Muscle layer of colon (tissue), 2 donors: ENCODE results near the gene ZNF865.
A peak's percentile ranks its signal among the peaks of the same experiment; 100 is the strongest.

ENCODE experiments used
- H3K27ac ChIP-seq: one replicate; pipeline ENCODE4 v1.7.0; 2013; ENCODE audit warnings: low read depth, mild to moderate bottlenecking, low read length, moderate library complexity
- H3K27me3 ChIP-seq, 2 donors: one replicate each; pipeline ENCODE4 v1.7.0; 2013; ENCODE audit warnings: low read length in 2 of 2, mild to moderate bottlenecking in 2 of 2; ENCODE audit not compliant: insufficient read depth in 2 of 2, control insufficient read depth in 1 of 2
- H3K36me3 ChIP-seq: one replicate; pipeline ENCODE4 v1.7.0; 2013; ENCODE audit warnings: mild to moderate bottlenecking, low read length; ENCODE audit not compliant: insufficient read depth
- H3K4me1 ChIP-seq: one replicate; pipeline ENCODE4 v1.7.0; 2013; ENCODE audit warnings: mild to moderate bottlenecking, low read length; ENCODE audit not compliant: insufficient read depth
- H3K4me3 ChIP-seq, 2 donors: one replicate each; pipeline ENCODE4 v1.7.0; 2013; ENCODE audit warnings: low read length in 2 of 2, low read depth in 1 of 2, mild to moderate bottlenecking in 1 of 2, moderate library complexity in 1 of 2
- H3K9ac ChIP-seq: one replicate; pipeline ENCODE4 v1.7.0; 2013; ENCODE audit warnings: low read length
- H3K9me3 ChIP-seq: one replicate; pipeline ENCODE4 v1.7.0; 2013; ENCODE audit warnings: mild to moderate bottlenecking, low read length
- donor health status: abdominal sarcoma.
- donor health status: Adenocarcinoma of cecum.

Gene ZNF865

DNA sequence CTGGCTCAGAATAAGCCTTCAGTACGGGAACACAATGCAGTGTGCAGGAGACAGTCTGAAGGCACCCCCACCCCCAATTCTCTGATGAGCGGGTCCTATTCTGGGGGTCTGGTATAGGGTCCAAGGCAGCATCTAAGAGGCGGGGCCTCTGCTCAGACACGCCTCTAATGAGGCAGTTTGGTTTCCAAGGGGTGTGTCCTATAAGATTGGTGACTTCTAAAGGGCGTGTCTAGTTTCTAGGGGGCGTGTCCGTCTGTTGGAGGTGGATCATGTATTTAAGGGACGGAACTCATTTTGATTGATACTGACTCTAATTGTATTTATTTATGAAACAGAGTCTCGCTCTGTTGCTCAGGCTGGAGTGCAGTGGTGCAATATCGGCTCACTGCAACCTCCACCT, 14.8 kb upstream of the ZNF865 start:
- H3K36me3 ChIP-seq = peaks cover 13% of the 10 kb centered on the region
- H3K4me3 ChIP-seq = no peak overlapping the region
- peaks cover 11% of the 10 kb centered on the region for H3K4me1 ChIP-seq
- no peaks in the 10 kb centered on the region for H3K9me3 ChIP-seq
- no peak overlapping the region for H3K27ac ChIP-seq
- no peak overlapping the region for H3K9ac ChIP-seq
- no peaks in the 10 kb centered on the region for H3K27me3 ChIP-seq

DNA sequence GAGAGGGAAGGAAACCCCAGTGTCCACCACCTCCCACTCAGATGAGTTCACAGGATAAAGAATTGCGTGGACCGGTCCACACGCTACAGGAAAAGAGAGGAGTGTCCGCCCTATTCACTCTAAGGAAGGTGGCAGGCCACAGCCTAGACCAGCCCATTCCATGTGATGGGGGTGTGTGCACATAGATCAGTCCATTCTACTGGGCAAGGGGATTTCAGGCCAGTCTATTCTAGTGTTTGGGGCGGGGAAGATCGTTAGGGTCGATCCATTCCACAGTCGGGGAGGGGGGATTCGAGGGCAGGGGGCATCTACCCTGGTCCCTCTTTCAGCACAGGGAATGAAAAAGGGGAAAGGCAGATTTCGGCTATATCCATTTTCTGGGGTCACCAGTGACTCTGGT, 13.9 kb upstream of the ZNF865 start:
- H3K9me3 ChIP-seq = no peaks in the 10 kb centered on the region
- peaks cover 8% of the 10 kb centered on the region for H3K4me1 ChIP-seq
- no peak overlapping the region for H3K27ac ChIP-seq
- H3K4me3 ChIP-seq = no peak overlapping the region
- H3K36me3 ChIP-seq = peaks cover 22% of the 10 kb centered on the region
- H3K9ac ChIP-seq = no peak overlapping the region
- H3K27me3 ChIP-seq = no peaks in the 10 kb centered on the region

DNA sequence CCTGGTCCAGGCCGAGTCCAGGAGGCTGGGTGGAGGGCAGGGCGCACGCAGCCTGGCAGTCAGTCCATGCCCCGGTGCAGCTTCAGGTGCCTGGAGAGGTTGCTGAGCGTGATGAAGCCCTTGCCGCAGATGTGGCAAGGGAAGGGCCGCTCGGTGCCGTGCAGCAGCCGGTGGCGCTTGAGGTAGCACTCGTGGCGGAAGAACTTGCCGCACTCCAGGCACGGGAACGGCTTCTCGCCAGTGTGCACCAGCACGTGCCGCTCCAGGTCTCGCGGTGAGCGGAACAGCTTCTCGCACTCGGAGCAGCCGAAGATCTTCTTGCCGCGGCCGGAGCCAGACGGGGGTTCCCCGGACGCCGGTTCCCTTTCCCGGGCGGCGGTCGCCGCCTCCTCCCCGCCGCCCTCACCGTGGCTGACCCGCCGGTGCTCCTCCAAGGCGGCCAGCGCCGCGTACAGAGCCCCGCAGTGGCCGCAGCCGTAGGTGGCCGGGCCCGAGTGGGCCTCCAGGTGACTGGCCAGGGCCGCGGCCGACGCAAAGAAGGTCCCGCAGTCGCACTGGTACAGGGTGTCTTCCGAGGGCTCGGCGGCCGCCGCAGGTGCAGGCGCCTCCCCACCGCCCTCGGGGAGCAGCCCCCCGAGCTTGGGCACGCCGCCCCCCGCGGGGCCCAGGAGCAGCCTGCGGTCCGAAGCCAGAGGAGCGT, 12.9 kb upstream of the ZNF865 start:
- no peak overlapping the region for H3K4me3 ChIP-seq
- H3K9me3 ChIP-seq = no peaks in the 10 kb centered on the region
- H3K27ac ChIP-seq = no peak overlapping the region
- H3K4me1 ChIP-seq = no peaks in the 10 kb centered on the region
- peaks cover 27% of the 10 kb centered on the region for H3K36me3 ChIP-seq
- H3K9ac ChIP-seq = no peak overlapping the region
- no peaks in the 10 kb centered on the region for H3K27me3 ChIP-seq

DNA sequence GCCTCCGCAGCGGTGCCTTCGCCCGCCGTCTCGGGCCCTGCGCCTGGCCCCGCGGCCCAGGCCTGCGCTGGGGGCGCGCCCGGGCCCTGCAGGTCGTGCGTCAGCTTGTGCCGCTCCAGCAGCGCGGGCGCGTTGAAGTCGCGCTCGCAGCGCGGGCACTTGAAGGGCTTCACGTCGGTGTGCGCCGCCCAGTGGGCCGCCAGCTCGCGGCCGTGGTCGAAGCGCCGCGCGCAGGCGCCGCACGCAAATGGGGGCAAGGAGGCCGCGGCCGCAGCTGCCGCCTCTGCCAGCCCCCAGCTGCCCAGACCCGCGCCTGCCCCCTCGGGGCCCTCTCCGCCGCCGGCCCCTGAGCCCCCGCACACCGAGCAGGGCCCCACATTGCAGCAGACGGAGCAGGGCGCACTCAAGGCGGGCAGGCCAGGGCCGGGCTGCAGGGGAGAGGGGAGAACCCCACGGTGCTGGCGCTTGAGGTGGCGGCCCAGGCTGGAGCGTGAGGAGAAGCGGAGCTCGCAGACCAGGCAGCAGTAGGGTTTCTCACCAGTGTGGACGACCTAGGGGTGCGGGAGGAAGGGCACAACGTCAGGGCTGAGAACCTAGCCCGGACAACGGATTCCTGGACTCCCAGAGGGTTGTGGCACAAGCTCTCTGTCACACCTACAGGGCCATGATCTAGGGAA, 12.2 kb upstream of the ZNF865 start:
- Histone ChIP-seq H3K9me3 (no peaks in the 10 kb centered on the region), H3K4me1 (peaks cover 2% of the 10 kb centered on the region), H3K9ac (no peak overlapping the region), H3K4me3 (no peak overlapping the region), H3K36me3 (peaks cover 27% of the 10 kb centered on the region), H3K27me3 (no peaks in the 10 kb centered on the region), H3K27ac (no peak overlapping the region)

DNA sequence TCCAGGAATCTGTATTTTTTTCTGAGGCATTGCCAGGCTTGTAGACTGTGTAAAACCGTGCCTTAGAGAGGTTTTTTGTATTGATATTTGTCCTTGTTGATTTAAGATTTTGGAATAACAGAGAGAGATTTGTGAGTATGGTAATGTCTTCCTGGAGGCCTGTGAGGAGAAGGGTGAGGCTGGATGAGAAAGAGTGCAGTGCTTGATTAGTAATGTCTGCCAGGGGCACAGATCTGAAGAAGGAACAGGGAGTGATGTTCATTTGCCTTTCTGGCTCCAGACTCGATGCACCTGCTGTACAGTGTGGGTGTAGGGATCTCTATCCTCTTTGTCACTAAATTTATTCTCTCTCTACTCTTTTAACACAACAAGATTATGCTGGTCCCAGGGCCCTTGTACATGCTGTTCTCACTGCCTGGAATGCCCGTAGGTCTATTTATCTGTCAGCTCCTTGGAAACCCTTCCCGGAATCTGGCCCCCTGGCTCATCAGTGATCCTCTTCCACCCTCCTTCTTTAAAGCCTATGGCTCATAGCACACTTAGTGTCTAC, 10.4 kb upstream of the ZNF865 start:
- Histone ChIP-seq H3K9me3 (no peaks in the 10 kb centered on the region), H3K36me3 (peaks cover 27% of the 10 kb centered on the region), H3K27me3 (no peaks in the 10 kb centered on the region), H3K4me1 (peaks cover 8% of the 10 kb centered on the region), H3K9ac (no peak overlapping the region), H3K27ac (no peak overlapping the region), H3K4me3 (no peak overlapping the region)

DNA sequence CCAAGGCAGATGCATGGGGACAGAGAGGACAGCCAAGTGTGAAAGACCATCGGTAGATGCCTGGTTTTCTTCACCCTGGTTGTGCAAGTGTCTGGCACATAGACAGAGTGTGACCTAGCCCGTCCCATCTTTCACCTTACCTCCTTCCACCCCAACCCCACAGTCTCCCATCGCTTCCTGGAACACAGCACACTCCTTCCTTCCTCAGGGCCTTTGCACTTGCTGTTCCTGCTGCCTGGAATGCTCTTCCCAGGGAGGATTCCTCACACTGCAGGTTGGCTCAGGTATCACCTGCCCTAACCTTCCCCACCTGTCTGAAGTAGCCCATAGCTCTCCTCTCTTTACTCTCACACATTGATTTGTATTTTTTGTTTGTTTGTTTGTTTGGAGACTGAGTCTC, 9.1 kb upstream of the ZNF865 start:
- no peak overlapping the region for H3K4me3 ChIP-seq
- peaks cover 25% of the 10 kb centered on the region for H3K36me3 ChIP-seq
- H3K27me3 ChIP-seq = no peaks in the 10 kb centered on the region
- H3K4me1 ChIP-seq = peaks cover 15% of the 10 kb centered on the region
- H3K27ac ChIP-seq = no peak overlapping the region
- H3K9me3 ChIP-seq = no peaks in the 10 kb centered on the region
- H3K9ac ChIP-seq = no peak overlapping the region

DNA sequence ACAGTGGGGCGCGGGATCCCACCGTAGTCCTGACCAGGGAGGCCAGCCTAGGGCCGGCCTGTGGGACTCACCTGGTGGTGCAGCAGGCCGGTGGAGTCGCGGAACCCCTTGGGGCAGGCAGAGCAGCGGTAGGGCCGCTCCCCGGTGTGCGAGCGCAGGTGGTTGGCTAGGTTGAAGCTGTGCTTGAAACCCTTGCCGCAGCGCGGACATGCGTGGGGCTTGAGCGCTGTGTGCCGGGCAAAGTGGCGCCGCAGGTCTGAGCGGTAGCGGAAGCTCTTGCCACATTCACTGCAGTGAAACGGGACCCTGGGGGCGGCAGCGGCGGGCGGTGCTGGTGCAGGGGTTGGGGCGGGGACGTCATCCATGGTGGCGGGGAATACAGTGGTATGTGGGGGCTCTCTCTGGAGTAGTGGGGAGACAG, 7.9 kb upstream of the ZNF865 start:
- H3K4me1 ChIP-seq = peaks cover 18% of the 10 kb centered on the region
- no peak overlapping the region for H3K4me3 ChIP-seq
- H3K27me3 ChIP-seq = no peaks in the 10 kb centered on the region
- no peak overlapping the region for H3K27ac ChIP-seq
- H3K36me3 ChIP-seq = peaks cover 20% of the 10 kb centered on the region
- no peak overlapping the region for H3K9ac ChIP-seq
- no peaks in the 10 kb centered on the region for H3K9me3 ChIP-seq

DNA sequence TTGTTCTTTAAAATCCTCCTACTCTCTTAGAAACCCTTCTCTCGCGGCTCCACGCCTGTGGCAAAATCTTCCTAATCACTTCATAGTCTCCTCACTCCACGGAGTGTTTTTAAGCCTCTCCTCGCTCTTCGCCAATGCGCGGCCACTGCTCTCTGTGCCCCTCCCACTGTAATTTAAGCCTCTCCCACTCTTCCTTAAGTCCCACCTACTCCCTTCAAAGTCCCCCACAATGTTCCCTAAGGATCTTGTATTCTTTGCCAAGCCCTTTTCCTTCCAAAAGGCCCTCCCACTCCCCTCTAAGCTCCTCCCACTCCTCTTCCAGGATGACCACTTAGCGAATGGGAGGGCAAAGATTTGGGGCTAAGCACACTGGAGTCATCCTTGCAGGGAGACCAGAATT, 7.4 kb upstream of the ZNF865 start:
- Histone ChIP-seq H3K27ac (no peak overlapping the region), H3K36me3 (peaks cover 20% of the 10 kb centered on the region), H3K27me3 (no peaks in the 10 kb centered on the region), H3K4me3 (no peak overlapping the region), H3K9ac (no peak overlapping the region), H3K9me3 (no peaks in the 10 kb centered on the region), H3K4me1 (peaks cover 18% of the 10 kb centered on the region)

DNA sequence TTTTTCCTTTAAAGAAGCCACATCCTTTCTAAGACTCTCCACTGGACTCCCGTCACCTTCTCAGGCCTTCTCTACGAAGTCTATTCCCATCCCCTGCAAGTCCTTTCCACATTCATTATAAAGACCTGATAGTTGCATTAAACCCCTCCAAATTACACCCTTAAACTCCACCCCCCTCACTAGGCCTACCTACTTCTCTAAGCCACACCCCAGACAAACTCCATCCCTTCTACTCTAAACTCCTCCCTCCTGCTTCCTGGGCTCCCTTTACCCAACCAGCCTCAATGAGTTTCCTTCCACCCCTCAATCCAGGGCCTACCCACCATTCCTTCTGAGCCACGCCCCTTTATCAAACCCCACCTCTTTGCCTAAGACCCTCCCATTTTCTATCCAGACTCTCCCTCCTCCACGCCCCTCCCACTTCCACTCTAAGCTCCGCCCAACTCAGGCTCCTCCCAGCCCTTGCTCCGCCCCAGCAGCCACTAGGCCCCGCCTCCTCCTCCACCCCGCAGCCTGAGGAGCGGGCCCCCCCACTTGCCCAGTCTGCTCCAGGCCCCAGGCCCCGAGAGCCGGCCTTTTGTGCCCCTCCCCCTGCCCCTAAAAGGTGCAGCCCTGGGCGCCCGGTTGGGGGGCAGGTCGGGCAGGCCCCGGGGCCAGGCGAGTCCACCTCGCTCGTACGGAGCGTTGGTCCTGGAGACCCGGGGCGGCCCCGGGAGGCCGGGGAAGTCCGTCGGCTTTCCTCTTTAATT, 6.6 kb upstream of the ZNF865 start:
- H3K9me3 ChIP-seq = no peaks in the 10 kb centered on the region
- no peak overlapping the region for H3K9ac ChIP-seq
- peak overlapping the region; percentile 99 for H3K27ac ChIP-seq
- no peaks in the 10 kb centered on the region for H3K27me3 ChIP-seq
- peak overlapping the region; percentile 75 to 91 for H3K4me3 ChIP-seq
- H3K36me3 ChIP-seq = peaks cover 20% of the 10 kb centered on the region
- H3K4me1 ChIP-seq = peaks cover 18% of the 10 kb centered on the region

DNA sequence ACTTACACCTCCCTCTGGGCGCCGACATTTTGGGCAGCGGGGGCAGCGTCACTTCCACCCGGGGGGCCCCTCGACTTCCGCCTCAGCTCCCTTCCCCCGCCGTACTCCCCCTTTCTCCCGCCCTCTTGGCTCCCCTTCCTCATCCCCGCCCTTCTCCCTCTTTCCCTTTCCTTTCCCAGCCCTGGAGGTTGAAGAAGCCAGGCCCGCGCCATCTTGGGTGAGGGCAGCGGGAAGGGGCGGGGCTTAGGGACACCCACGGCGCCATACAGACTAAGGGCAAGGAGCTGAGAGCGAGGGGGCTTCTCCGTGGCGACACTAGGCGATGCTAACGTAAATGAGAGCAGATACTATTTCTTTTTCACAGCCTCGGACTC, 6.0 kb upstream of the ZNF865 start, which contains the start of gene FIZ1:
TSS of gene FIZ1 (minus strand) at position 50 of the 374 bp plus-strand sequence. CDS start 1,652 bp downstream, outside the sequence.
- no peaks in the 10 kb centered on the region for H3K9me3 ChIP-seq
- no peaks in the 10 kb centered on the region for H3K27me3 ChIP-seq
- peak within 1 kb of the TSS; percentile 61 for H3K9ac ChIP-seq
- peaks cover 18% of the 10 kb centered on the region for H3K4me1 ChIP-seq
- H3K36me3 ChIP-seq = peaks cover 20% of the 10 kb centered on the region
- peak within 1 kb of the TSS; percentile 91 to 95 for H3K4me3 ChIP-seq
- H3K27ac ChIP-seq = peak within 1 kb of the TSS; percentile 99
